AG10803 (cell line): ENCODE results near the gene VWA7.
A peak's percentile ranks its signal among the peaks of the same experiment; 100 is the strongest.

Experiments used
- DNase-seq: peaks from one replicate; pipeline ENCODE4 v3.0.0; 2010; ENCODE audit warnings: low read depth
- H3K4me3 ChIP-seq: 2 replicates; pipeline ENCODE4 v1.5.1; 2011; ENCODE audit warnings: mild to moderate bottlenecking, low read length, control low read depth
- TF ChIP-seq, protein P1 (sequence below): conservative IDR thresholded peaks from 2 replicates; pipeline ENCODE4 v1.5.1; 2011; ENCODE audit warnings: mild to moderate bottlenecking, low read length, control low read depth, inconsistent platforms

The VWA7 gene

DNA sequence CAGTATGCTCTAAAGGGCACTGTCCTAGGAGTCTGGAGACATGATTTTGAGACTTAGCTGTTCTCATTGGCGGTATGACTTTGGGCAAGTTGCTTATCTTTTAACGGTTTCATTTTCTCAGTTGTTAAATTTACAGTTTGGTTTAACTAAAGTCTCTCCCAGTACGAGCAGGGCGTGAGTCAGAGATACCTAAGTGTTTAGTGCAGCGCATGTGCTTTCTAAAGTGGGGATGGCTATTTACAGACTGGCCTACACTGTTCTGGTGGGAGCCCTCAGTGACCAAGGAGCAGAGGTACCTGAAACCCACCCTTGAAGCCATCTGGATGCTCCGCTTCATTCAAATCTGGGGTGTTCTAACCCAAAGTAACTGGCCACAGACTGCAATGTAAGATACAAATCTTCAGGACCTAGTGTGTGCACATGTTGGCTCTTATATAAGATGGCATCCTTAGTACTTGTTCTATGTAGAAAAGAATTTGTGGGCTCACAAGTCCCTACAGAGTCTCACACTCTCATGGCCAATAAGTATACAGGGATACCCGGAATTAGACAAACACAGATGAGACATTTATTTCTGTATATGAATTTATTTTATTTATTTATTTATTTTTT lies 26.6 kb downstream of the VWA7 start:
- DNase-seq, result no peak
- H3K4me3 ChIP-seq, result no peak overlapping the region
- TF ChIP-seq, protein P1, sequence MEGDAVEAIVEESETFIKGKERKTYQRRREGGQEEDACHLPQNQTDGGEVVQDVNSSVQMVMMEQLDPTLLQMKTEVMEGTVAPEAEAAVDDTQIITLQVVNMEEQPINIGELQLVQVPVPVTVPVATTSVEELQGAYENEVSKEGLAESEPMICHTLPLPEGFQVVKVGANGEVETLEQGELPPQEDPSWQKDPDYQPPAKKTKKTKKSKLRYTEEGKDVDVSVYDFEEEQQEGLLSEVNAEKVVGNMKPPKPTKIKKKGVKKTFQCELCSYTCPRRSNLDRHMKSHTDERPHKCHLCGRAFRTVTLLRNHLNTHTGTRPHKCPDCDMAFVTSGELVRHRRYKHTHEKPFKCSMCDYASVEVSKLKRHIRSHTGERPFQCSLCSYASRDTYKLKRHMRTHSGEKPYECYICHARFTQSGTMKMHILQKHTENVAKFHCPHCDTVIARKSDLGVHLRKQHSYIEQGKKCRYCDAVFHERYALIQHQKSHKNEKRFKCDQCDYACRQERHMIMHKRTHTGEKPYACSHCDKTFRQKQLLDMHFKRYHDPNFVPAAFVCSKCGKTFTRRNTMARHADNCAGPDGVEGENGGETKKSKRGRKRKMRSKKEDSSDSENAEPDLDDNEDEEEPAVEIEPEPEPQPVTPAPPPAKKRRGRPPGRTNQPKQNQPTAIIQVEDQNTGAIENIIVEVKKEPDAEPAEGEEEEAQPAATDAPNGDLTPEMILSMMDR, result no peak

DNA sequence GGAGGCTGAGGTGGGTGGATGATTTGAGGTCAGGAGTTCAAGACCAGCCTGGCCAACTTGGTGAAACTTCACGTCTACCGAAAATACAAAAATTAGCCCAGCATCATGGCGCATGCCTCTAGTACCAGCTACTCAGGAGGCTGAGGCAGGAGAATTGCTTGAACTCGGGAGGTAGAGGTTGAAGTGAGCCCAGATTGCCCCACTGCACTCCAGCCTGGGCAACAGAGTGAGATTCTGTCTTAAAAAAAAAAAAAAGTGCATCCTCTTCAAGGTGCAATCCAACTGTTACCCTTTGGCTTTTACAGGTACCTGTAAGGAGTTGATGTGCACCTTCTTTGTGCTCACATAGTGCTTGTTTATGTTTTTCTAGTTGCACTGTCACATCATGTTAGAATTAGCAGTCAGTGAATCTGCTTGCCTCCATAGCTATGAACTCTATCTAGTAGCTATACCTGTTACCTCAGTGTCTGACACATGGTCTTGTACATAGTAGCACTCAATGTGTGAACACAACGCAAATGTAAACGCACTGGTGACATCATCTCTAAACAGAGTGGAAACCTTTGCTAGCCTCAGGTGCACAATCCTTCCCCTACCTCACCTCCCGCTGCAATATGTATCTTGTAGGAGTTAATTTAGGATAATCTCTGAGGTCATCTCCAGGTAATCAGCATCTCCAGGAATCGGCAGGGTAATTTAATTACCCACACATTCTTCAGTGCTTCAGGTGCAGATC lies 27.7 kb downstream of the VWA7 start:
- no peak for DNase-seq
- TF ChIP-seq, protein P1, result no peak
- H3K4me3 ChIP-seq, result no peak overlapping the region

DNA sequence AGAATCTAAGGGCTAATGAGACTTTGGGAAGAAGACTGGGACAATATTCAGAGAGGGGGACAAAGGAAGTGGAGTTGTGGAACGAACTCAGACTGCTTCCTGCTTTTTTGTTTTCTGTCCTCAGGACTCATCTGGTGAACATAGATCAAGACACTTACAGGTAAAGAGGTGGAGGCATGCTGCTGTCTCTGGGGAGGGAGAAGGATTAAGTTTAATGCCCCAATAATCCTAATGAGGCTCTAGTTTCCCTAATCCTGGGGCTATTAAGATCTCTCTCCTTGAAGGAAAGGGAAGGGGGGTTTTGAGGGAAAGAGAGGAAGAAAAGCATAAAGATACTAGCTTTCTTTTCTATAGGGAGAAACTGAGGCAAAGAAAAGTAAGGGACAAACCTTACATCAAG lies 32.7 kb downstream of the VWA7 start:
- no peak overlapping the region for H3K4me3 ChIP-seq
- TF ChIP-seq, protein P1, result no peak
- no peak for DNase-seq

DNA sequence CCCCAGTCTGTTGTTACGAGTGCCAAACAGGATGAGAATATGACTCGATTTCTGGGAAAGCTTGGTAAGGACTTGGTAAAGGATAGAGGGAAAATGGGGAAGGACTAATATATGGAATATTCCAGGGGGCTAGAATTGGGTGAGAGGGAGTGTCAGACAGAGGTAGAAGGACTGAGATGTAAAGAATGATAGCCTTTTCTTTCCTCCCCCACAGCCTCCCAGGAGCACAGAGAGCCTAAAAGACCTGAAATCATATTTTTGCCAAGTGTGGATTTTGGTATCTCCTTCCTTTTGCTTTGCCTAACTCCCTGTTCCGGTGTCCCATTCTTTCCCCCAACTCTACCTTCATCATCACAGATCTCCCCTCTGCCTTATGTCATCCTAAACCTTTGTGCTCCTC lies 34.2 kb downstream of the VWA7 start:
- TF ChIP-seq, protein P1, result no peak
- no peak for DNase-seq
- H3K4me3 ChIP-seq, result no peak overlapping the region

DNA sequence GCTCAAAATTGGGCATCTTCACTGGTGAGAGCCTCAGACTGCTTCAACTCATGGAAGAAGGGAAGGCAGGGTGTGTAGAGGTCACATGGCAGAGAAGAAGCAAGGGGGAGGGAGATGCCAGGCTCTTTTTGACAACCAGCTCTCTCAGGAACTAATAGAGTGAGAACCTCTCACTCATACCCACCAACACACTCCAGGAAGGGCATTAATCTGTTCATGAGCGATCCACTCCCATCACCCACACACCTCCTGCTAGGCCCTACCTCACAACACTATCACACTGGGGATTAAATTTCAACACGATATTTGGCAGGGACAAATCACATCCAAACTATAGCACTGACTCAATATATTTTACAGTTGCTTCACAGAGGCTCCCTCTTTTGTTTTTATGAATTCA lies 35.3 kb downstream of the VWA7 start:
- TF ChIP-seq, protein P1, result no peak
- no peak overlapping the region for H3K4me3 ChIP-seq
- DNase-seq, result no peak

DNA sequence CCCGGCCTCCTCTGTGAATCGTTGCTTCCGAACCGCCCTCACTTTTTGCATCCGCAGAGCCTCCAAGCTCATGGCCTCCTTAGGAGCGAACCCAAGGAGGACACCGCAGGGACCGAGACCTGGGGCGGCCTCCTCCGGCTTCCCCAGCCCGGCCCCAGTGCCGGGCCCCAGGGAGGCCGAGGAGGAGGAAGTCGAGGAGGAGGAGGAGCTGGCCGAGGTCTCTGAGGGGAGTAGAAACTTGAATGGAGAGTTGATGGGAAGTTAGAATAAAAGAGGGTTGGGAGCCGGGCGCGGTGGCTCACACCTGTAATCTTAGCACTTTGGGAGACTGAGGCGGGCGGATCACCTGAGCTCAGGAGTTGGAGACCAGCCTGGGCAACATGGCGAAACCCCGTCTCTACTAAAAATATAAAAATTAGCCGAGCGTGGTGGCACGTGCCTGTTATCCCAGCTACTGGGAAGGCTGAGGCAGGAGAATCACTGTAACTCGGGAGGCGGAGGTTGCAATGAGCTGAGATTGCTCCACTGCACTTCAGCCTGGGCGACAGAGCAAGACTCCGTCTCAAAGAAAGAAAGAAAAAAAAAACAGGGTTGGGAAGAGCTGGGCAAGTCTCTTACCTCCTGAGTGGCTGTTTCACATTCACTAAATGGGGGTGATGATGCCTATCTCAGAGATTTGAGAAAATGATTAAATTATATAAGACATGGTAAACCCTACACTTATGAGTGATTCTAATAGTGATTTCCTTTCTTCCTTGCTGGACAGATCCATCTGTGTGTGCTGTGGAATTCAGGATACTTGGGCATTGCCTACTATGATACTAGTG lies 36.5 kb downstream of the VWA7 start:
- DNase-seq, result no peak
- TF ChIP-seq, protein P1, result no peak
- H3K4me3 ChIP-seq, result peak overlapping the region; percentile 91
